ENCODE results near the gene PSME4.

DNA sequence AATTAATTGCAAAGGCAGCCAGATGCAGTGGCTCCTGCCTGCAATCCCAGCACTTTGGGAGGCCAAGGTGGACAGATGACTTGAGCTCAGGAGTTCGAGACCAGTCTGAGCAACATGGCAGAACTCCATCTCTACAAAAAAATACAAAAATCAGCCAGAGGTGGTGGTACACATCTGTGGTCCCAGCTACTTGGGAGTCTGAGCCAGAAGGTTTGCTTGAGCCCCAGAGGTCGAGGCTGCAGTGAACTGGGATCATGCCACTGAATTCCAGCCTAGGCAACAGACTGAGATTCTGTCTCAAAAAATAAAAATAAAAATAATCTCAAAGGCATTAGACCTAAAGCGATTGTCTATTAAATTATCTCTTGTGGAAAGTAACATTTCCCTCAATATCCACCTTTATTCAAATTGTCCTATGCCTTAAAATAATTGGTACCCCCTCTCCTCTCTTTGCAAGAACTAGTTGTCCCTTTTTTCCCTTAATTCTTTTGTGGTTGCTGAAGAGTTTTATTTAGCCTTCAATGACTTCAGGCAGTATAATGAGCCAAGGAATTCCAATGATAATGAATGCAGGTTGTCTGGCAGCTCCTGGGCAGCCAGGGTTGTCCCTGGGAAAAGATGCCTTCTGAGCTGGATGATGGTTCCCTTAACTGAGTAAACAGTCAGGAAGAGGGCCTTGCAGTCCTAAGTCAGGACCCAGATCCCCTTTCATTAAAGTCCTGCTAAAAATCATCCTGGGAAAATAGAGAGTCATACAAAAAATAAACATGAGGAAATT is 143.2 kb downstream of the PSME4 start:
- TF ChIP-seq EZH2 (IDR thresholded peaks at IDR 0.05; ENCODE audit: borderline replicate concordance, control insufficient read depth, low read depth, low read length) (no peak), LARP7 (IDR thresholded peaks at IDR 0.05) (no peak), FOXM1 (IDR thresholded peaks at IDR 0.05; ENCODE audit: low read depth, low read length) (no peak), POLR2A (IDR thresholded peaks at IDR 0.05; ENCODE audit: low read depth, low read length) (no peak), YY1 (IDR thresholded peaks at IDR 0.05; ENCODE audit: low read depth, low read length) (no peak), MYC (IDR thresholded peaks at IDR 0.05; ENCODE audit: insufficient read depth, insufficient read length, insufficient replicate concordance, low read length, severe bottlenecking) (no peak), STAT1 (conservative IDR thresholded peaks at IDR 0.05) (no peak), TCF12 (IDR thresholded peaks at IDR 0.05; ENCODE audit: low read depth, low read length) (no peak), NFYB (IDR thresholded peaks at IDR 0.05; ENCODE audit: insufficient read depth, low read depth, low read length) (no peak), CTCF (IDR thresholded peaks at IDR 0.05 in 2 of 3, conservative IDR thresholded peaks at IDR 0.05 in 1 of 3; ENCODE audit: control insufficient read depth in 2 of 3, extremely low read depth in 1 of 3, insufficient read depth in 1 of 3, low read depth in 3 of 3, low read length in 3 of 3) (no peak), RFX5 (IDR thresholded peaks at IDR 0.05; ENCODE audit: low read depth, low read length) (no peak)

Data from GM12878 (cell line).